ENCODE measurements around the gene SMIM30. TPM values are rescaled to one million over a fixed set of nuclear protein-coding genes. Genes with fewer than 3 reads are reported as not detected.
A peak's percentile ranks its signal among the peaks of the same experiment; 100 is the strongest.

SMIM30 gene
- total and polyA plus RNA-seq, 2 of the 8 experiments (the other 6 are each of a cell fraction or from before 2014, with no cell fraction given): 35.2 to 49.7 TPM

DNA sequence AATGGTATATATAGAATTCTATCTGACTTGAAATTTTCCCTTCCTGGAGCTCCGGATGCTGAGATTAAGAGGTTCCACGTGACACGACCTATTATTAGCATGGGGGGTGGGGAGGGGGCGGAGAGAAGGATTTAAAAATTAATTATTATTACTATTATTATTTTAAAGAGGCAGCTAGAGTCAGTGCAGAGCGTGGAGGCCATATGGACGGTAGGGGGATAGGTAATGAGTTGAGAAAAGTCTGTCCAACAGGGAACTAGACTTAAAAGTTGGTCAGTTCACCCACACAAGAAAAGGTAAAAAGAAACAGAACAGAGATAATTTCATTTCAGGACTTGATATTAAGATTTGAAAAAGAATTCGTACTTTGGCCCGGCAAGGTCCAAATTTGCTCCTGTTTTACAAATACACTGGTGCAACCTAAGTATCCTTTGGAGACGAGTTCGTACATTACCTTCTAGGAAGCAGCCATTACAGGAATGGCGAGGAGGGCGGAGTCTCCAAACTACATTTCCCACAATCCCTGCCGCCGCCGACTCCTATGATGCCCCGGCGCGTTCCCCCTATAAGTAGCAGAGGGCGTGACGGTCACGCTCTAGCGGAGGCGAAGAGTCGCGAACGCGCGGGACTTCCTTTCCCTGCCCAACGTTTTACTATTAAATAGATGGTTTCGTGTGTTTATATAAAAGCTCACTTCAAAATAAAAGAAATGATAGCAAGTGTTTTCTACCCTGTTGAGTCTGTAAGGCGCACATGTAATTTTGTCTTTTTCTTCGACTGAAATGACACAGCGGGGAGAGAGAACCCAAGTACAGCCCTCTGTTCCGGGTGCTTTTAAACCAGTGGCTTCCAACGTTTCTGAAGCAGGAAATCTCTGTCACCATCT is at the start of gene SMIM30 (continued):
- TF ChIP-seq, protein P1, sequence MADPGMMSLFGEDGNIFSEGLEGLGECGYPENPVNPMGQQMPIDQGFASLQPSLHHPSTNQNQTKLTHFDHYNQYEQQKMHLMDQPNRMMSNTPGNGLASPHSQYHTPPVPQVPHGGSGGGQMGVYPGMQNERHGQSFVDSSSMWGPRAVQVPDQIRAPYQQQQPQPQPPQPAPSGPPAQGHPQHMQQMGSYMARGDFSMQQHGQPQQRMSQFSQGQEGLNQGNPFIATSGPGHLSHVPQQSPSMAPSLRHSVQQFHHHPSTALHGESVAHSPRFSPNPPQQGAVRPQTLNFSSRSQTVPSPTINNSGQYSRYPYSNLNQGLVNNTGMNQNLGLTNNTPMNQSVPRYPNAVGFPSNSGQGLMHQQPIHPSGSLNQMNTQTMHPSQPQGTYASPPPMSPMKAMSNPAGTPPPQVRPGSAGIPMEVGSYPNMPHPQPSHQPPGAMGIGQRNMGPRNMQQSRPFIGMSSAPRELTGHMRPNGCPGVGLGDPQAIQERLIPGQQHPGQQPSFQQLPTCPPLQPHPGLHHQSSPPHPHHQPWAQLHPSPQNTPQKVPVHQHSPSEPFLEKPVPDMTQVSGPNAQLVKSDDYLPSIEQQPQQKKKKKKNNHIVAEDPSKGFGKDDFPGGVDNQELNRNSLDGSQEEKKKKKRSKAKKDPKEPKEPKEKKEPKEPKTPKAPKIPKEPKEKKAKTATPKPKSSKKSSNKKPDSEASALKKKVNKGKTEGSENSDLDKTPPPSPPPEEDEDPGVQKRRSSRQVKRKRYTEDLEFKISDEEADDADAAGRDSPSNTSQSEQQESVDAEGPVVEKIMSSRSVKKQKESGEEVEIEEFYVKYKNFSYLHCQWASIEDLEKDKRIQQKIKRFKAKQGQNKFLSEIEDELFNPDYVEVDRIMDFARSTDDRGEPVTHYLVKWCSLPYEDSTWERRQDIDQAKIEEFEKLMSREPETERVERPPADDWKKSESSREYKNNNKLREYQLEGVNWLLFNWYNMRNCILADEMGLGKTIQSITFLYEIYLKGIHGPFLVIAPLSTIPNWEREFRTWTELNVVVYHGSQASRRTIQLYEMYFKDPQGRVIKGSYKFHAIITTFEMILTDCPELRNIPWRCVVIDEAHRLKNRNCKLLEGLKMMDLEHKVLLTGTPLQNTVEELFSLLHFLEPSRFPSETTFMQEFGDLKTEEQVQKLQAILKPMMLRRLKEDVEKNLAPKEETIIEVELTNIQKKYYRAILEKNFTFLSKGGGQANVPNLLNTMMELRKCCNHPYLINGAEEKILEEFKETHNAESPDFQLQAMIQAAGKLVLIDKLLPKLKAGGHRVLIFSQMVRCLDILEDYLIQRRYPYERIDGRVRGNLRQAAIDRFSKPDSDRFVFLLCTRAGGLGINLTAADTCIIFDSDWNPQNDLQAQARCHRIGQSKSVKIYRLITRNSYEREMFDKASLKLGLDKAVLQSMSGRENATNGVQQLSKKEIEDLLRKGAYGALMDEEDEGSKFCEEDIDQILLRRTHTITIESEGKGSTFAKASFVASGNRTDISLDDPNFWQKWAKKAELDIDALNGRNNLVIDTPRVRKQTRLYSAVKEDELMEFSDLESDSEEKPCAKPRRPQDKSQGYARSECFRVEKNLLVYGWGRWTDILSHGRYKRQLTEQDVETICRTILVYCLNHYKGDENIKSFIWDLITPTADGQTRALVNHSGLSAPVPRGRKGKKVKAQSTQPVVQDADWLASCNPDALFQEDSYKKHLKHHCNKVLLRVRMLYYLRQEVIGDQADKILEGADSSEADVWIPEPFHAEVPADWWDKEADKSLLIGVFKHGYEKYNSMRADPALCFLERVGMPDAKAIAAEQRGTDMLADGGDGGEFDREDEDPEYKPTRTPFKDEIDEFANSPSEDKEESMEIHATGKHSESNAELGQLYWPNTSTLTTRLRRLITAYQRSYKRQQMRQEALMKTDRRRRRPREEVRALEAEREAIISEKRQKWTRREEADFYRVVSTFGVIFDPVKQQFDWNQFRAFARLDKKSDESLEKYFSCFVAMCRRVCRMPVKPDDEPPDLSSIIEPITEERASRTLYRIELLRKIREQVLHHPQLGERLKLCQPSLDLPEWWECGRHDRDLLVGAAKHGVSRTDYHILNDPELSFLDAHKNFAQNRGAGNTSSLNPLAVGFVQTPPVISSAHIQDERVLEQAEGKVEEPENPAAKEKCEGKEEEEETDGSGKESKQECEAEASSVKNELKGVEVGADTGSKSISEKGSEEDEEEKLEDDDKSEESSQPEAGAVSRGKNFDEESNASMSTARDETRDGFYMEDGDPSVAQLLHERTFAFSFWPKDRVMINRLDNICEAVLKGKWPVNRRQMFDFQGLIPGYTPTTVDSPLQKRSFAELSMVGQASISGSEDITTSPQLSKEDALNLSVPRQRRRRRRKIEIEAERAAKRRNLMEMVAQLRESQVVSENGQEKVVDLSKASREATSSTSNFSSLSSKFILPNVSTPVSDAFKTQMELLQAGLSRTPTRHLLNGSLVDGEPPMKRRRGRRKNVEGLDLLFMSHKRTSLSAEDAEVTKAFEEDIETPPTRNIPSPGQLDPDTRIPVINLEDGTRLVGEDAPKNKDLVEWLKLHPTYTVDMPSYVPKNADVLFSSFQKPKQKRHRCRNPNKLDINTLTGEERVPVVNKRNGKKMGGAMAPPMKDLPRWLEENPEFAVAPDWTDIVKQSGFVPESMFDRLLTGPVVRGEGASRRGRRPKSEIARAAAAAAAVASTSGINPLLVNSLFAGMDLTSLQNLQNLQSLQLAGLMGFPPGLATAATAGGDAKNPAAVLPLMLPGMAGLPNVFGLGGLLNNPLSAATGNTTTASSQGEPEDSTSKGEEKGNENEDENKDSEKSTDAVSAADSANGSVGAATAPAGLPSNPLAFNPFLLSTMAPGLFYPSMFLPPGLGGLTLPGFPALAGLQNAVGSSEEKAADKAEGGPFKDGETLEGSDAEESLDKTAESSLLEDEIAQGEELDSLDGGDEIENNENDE (IDR thresholded peaks at IDR 0.05; ENCODE audit: insufficient replicate concordance, low read length): no peak
- TF ChIP-seq NRF1 (IDR thresholded peaks at IDR 0.05; ENCODE audit: low read depth, low read length) (no peak), MAX (IDR thresholded peaks at IDR 0.05) (peak; percentile 67), RNF2 (IDR thresholded peaks at IDR 0.05; ENCODE audit: borderline replicate concordance, low read depth, low read length, missing control alignments, poor library complexity, severe bottlenecking) (no peak), MAFK (IDR thresholded peaks at IDR 0.05; ENCODE audit: low read depth, low read length) (no peak), CHD1 (IDR thresholded peaks at IDR 0.05; ENCODE audit: low read depth, low read length) (no peak), SP1 (IDR thresholded peaks at IDR 0.05; ENCODE audit: low read depth, low read length) (0 out of 2 replicates have a peak, but pooled peaks have one; percentile 18), RAD21 (IDR thresholded peaks at IDR 0.05 in 1 of 2, conservative IDR thresholded peaks at IDR 0.05 in 1 of 2; ENCODE audit: low read depth in 2 of 2, low read length in 2 of 2) (no peak)

All from H1 (cell line).